HepG2 (cell line): ENCODE measurements around the gene OCIAD2. TPM values are rescaled to one million over a fixed set of nuclear protein-coding genes. Genes with fewer than 3 reads are reported as not detected.
"Not testable (repeated sequence)": the region's sequence is repeated elsewhere in the genome, so short reads cannot be mapped to it uniquely, and the experiment has no call there.

Source experiments
- ATAC-seq: fragments of 200-7000 bp; cut with Tn5 transposase; 3 replicates; pipeline ENCODE4 v1.9.1; 2020; ENCODE audit warnings: mild to moderate bottlenecking, moderate library complexity
- BruUV-seq: library from RNA; stranded (reverse); fragments of 400-500 nt; replicated peaks from 2 replicates; lab custom pipeline; 2021; lab: Mats Ljungman, UMichigan
- CTCF ChIA-PET: fragments of 300-600 bp; formaldehyde crosslinking; extraction: SDS; loops from one replicate; lab custom pipeline; 2021; ENCODE audit warnings: low total read pairs, inconsistent platforms, low intra/inter-chr PET ratio; lab: Yijun Ruan, JAX
- POLR2A ChIA-PET: fragments of 350-600 bp; sonication (Branson Sonifier 250); formaldehyde crosslinking; loops from one replicate; lab custom pipeline; 2020; ENCODE audit warnings: antibody characterized with exemption, inconsistent platforms; lab: Yijun Ruan, JAX
- DNase-seq: peaks from one replicate; pipeline ENCODE4 v3.0.0-alpha.2; 2015; ENCODE audit warnings: low spot score
- FAIRE-seq: peaks from 3 replicates; lab custom pipeline; 2011; peaks lifted over from hg19 to GRCh38; lab: Jason Lieb, UNC
- H2AFZ ChIP-seq: one replicate; pipeline ENCODE4 v1.6.1; 2011; ENCODE audit warnings: low read length, inconsistent platforms
- H3K27ac ChIP-seq: fragments of 300-600 bp; 3 replicates; pipeline ENCODE4 v1.8.0; 2011; ENCODE audit warnings: mixed run types, mild to moderate bottlenecking, mixed read lengths, low read length, inconsistent platforms; ENCODE audit not compliant: insufficient read depth; ENCODE audit errors: extremely low read length
- H3K27me3 ChIP-seq, 2 experiments: fragments of 200-600 bp in 1 of 2; 2 replicates in 1 of 2; 3 replicates in 1 of 2; pipeline versions ENCODE4 v1.6.0 to v1.8.0; 2011; ENCODE audit warnings: low read length in 2 of 2, mild to moderate bottlenecking in 2 of 2, moderate library complexity in 2 of 2, inconsistent platforms in 1 of 2; ENCODE audit not compliant: insufficient read depth in 2 of 2, control insufficient read depth in 1 of 2
- H3K36me3 ChIP-seq, 2 experiments: fragments of 200-600 bp in 1 of 2; replicated peaks in 1 of 2; 2 replicates in 1 of 2; 3 replicates in 1 of 2; pipeline versions ENCODE4 v1.5.1 to v1.8.0; 2011; ENCODE audit warnings: low read length in 2 of 2, inconsistent platforms in 1 of 2; ENCODE audit not compliant: insufficient read depth in 2 of 2, control insufficient read depth in 1 of 2
- H3K4me1 ChIP-seq: 2 replicates; pipeline ENCODE4 v1.5.1; 2012; ENCODE audit warnings: low read length, inconsistent platforms; ENCODE audit not compliant: insufficient read depth
- H3K4me2 ChIP-seq: 2 replicates; pipeline ENCODE4 v1.6.0; 2011; ENCODE audit warnings: low read depth, low read length, inconsistent platforms
- H3K4me3 ChIP-seq, 3 experiments: fragments of 200-600 bp in 1 of 3; sonication (generic), shearing (Covaris generic) in 1 of 3; replicated peaks in 1 of 3; 2 replicates each; pipeline ENCODE4 v1.5.1; 2011 to 2016; ENCODE audit warnings: low read length in 3 of 3, inconsistent platforms in 2 of 3, low read depth in 2 of 3, mild to moderate bottlenecking in 2 of 3, control low read depth in 1 of 3, mixed read lengths in 1 of 3; ENCODE audit not compliant: insufficient read depth in 1 of 3
- H3K79me2 ChIP-seq: one replicate; pipeline ENCODE4 v1.6.1; 2011; ENCODE audit warnings: low read length, inconsistent platforms; ENCODE audit not compliant: insufficient read depth
- H3K9ac ChIP-seq: 2 replicates; pipeline ENCODE4 v1.6.0; 2011; ENCODE audit warnings: mild to moderate bottlenecking, low read depth, low read length, inconsistent platforms; ENCODE audit not compliant: insufficient read depth
- H3K9me3 ChIP-seq: 2 replicates; pipeline ENCODE4 v1.5.1; 2012; ENCODE audit warnings: mild to moderate bottlenecking, low read length
- H4K20me1 ChIP-seq: 2 replicates; pipeline ENCODE4 v1.6.0; 2011; ENCODE audit warnings: inconsistent platforms, mild to moderate bottlenecking, low read length, moderate library complexity; ENCODE audit not compliant: insufficient read depth
- ZNF207 ChIP-seq: fragments of 450-650 bp; IDR thresholded peaks from 2 replicates; pipeline ENCODE4 v1.6.1; 2016; ENCODE audit warnings: antibody characterized with exemption, borderline replicate concordance
- WGBS: methylation state at CpG from one replicate; pipeline ENCODE4 v1.1.6; 2017; ENCODE audit warnings: low lambda C conversion rate; 5-methylcytosine and 5-hydroxymethylcytosine counted together
- in situ Hi-C: cut with HindIII; loops from 2 replicates; pipeline ENCODE4 v1.10.0; 2017; ENCODE audit warnings: low pct_unique_long_range_greater_than_20kb; ENCODE audit not compliant: extremely low pct_ligation_motif_present
- intact Hi-C: fragments of 100-400 bp; cut with micrococcal nuclease; formaldehyde crosslinking; loops from one replicate; pipeline ENCODE4 v1.10.0; 2022; ENCODE audit not compliant: unreplicated experiment
- polyA plus RNA-seq, 8 experiments: library from polyadenylated mRNA; depleted of rRNA in 3 of 8; stranded (reverse) in 7 of 8; unstranded in 1 of 8; fragments of >200 nt; fragmentation: Illumina TruSeq in 4 of 8; extraction: Trizol in 4 of 8; gene quantifications; 2 replicates each; pipeline versions ENCODE4 v1.2.1 to v1.2.3, GENCODE V29; 2011 to 2016; ENCODE audit warnings: low read depth in 4 of 8, missing spikeins in 1 of 8, mixed read lengths in 1 of 8; ENCODE audit not compliant: insufficient read depth in 1 of 8
- total RNA-seq, 5 experiments: library from RNA; depleted of rRNA; stranded (reverse); fragments of >200 nt; fragmentation: Illumina TruSeq; extraction: Trizol; gene quantifications; 2 replicates each; pipeline ENCODE4 v1.2.3, GENCODE V29; 2016; ENCODE audit warnings: low read depth in 1 of 5
- TF ChIP-seq, protein P1 (sequence below): sonication (generic); formaldehyde crosslinking; IDR thresholded peaks from 2 replicates; pipeline ENCODE4 v1.5.1; 2020; ENCODE audit warnings: mild to moderate bottlenecking, missing genetic modification reagents

OCIAD2 gene
- total and polyA plus RNA-seq, 2 of the 13 experiments (the other 11 are each of a cell fraction or from before 2014, with no cell fraction given): not detected

DNA sequence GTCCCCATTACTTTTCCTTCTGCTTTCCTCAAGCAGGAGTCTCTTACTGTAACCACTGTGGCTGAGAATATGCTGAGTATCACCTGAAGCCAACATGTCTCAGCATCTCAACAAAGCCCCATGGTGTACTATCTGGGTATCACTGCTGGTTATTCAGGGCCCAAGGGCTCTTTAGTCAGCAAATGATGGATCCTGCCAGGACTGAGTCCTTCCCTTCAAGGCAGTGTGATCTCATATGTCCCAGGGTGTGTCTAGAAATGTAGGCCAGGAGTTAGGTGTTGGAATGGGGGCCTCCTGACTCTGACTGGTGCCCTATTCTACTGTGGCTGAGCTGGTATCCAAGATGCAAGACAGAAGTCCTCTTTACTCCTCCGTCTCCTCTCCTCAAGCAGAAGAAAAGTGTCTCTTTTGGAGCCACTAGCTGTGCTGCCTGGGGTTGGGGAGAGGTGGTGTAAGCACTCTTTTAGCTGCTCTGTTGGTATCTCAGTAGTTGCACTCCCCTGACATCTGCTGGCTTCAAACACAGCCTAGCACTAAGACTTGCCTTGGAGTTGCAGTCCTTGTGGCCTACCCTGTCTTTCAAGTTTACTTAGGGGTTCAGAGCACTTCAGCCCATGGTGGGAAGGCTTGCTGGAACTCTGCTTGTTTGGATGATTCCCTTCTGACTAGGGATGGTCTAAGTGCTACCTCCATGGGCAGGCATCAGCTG, 28.6 kb downstream of the OCIAD2 start (continued):
- TF ChIP-seq, protein P1, sequence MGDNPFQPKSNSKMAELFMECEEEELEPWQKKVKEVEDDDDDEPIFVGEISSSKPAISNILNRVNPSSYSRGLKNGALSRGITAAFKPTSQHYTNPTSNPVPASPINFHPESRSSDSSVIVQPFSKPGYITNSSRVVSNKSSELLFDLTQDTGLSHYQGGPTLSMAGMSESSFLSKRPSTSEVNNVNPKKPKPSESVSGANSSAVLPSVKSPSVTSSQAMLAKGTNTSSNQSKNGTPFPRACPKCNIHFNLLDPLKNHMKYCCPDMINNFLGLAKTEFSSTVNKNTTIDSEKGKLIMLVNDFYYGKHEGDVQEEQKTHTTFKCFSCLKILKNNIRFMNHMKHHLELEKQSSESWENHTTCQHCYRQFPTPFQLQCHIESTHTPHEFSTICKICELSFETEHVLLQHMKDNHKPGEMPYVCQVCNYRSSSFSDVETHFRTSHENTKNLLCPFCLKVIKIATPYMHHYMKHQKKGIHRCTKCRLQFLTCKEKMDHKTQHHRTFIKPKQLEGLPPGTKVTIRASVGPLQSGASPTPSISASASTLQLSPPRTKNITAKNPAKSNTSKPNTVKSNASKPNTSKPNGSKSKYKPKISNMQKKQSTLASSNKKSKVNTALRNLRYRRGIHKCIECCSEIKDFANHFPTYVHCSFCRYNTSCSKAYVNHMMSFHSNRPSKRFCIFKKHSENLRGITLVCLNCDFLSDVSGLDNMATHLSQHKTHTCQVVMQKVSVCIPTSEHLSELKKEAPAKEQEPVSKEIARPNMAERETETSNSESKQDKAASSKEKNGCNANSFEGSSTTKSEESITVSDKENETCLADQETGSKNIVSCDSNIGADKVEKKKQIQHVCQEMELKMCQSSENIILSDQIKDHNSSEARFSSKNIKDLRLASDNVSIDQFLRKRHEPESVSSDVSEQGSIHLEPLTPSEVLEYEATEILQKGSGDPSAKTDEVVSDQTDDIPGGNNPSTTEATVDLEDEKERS (CRISPR knock-in tag): no peak
- no peak for TF ChIP-seq ZNF207

DNA sequence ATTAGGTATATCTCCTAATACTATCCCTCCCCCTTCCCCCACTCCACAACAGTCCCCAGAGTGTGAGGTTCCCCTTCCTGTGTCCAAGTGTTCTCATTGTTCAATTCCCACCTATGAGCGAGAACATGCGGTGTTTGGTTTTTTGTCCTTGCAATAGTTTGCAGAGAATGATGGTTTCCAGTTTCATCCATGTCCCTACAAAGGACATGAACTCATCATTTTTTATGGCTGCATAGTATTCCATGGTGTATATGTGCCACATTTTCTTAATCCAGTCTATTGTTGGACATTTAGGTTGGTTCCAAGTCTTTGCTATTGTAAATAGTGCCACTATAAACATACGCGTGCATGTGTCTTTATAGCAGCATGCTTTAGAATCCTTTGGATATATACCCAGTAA, 41.9 kb downstream of the OCIAD2 start:
- H3K4me2 ChIP-seq, intact Hi-C loops, BruUV-seq, CTCF ChIA-PET, DNase-seq, ATAC-seq, H3K9ac ChIP-seq, H4K20me1 ChIP-seq, in situ Hi-C loops, H3K27ac ChIP-seq, H3K9me3 ChIP-seq, H3K4me3 ChIP-seq, H3K4me1 ChIP-seq, H3K36me3 ChIP-seq, POLR2A ChIA-PET, H3K27me3 ChIP-seq, FAIRE-seq, H2AFZ ChIP-seq, H3K79me2 ChIP-seq: not testable (repeated sequence)
- 95% methylated on average over 4 of the region's 4 CpGs for WGBS
